GOT3 (cell line): ENCODE data around the gene MICAL2.

Source experiments
- DNase-seq: peaks from one replicate; lab custom pipeline; 2025; ENCODE audit warnings: mixed read lengths; lab: John Stamatoyannopoulos, UW

Gene MICAL2

DNA sequence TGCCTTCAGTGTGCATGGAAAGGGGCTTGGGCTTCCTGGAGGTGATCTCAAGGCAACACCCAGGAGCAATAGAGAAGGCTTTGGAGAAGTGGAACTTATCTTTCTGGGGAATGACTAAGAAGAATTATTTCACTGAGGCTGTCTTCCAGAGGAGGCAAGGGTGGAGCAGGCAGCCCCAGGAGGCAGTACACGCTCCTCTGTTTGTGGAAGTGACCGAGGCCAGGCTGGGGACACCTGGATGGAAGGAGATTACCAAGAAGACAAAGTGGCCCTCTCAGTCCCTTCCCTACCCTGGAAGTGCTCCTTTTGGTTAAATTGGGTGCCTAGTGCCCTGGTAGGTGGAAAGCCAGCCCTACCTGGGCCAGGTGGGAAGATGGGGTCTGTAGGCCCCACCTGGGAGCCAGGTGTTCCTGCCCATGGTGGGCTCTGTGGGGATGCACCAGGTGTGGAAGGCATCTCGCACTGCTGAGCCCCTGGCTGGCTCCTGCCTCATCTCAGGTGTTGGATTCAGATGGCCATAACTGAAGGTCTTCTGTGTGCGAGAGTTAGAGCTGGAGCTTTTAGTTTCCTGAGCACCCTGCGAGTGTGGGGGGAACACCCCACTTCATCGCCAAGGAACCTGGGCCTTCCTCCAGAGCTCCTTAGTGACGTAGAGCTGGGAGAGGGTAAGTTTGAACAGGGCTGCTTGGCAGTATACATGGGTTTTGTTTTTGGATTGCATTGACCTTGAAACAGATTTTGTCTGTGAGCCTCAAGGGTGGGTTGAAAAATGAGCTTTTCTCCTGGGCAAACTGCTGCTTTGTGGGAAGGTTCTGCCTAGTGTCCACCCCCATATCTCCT lies 46.1 kb downstream of the MICAL2 start:
- no peak for DNase-seq

DNA sequence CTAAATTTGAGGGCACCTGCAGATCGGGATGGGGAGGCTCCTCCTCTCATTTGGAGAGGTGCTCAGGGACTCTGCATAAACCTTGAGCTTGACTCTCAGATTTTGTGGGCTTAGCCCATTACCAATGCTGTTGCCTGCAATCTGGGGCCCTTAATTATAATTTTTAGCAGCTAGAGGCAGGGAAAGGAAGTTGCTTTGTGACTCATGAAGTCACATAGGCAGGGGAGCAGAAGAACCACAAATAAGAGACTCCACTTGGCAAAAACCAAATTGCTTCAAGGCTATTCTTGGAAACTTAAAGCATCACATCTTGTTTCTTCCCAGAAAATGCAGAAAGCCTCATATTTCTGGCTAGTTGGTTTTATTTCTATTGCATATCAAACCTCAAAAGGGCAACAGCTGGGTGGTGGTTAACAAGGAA lies 46.9 kb downstream of the MICAL2 start:
- no peak for DNase-seq

DNA sequence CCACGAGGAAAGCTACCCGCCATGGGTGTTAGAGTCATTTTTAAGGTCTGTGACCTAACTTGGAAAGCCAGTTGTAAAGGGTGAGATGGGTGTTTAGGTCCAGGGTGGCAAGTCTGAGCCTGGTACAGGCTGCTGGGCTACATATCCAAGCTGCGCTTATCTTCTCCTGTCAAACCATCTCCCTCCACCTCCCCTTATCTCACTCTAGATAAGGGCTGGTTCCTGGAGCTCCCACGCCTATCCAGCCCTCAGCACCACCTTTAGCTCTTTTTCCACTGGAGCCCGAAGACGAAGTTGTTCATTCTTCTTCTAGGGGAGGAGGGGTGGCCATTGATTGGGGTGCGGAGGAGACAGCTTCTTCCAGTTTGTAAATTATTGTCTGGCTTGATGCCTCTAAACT lies 48.5 kb downstream of the MICAL2 start:
- DNase-seq = no peak

DNA sequence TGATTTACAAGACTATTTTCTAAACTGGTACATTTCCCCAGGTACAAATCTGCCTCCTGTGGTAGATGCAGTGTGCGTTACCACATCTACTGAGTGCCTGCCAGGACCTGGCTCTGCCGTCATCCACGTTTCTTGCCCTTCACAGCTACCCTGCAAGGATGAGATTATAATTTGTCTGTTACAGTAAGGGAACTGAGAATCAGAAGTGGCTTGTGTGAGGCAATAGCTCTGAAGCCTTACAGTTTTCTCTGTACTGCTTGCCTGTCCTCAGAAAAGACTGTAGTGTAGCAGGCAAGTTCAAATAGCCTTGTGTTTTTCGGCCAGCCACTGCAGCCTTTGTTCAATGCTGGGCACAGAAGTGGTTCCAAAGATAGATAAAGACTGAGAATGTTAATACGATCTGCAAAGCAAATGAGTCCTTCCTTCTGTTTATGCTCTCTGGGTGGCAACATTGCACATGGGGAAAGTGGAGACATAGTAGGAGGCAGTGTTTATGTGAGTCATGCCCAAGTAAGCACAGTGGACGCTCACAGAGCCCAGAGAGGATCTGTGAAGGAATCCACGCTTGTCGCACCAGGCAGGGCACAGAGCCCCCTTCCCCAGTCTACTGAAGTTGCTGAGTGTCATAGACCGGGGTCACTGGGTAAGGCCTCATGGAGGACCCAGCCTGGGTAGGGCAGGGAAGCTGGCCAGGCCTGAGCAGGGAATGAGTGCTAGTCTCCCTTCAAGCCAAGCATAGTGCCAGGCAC lies 49.1 kb downstream of the MICAL2 start:
- DNase-seq = no peak

DNA sequence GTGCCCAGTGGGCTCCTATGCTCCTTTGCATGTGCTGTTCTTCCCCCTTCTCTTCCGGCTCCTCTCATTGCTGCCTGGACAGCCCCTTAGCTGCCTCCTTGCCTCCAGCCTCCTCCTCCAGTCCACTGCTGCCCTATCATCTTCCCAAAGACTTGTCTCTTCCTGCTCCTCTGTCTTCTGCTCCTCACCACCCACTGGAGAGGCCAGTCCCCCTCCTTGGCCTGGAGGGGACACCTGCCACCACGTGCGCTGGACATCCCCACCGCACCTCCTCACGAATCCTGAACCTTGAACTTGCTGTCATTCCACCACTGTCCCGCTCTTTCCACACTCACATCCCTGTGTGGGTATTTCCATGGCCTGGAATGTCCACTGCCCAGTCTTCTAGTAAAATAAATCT lies 49.8 kb downstream of the MICAL2 start:
- no peak for DNase-seq

DNA sequence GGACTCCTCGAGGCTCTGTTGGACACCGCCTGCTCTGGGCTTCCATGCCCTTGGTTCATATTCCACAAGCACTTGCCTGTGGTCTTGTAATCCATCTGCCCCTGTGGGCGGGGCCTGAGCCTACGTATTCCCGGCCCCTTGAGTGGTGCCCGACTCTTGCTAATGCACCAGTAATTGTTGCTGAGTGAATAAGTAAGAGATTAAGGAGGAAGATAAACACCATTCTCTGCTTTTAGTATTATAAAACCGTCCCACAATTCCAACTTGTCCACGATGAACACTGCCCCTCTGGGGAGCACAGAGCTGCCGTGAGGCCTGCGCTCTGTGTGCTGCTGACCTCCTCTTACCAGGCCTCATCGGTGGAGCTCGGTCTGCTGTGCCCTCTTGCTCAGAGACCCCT lies 50.3 kb downstream of the MICAL2 start:
- no peak for DNase-seq

DNA sequence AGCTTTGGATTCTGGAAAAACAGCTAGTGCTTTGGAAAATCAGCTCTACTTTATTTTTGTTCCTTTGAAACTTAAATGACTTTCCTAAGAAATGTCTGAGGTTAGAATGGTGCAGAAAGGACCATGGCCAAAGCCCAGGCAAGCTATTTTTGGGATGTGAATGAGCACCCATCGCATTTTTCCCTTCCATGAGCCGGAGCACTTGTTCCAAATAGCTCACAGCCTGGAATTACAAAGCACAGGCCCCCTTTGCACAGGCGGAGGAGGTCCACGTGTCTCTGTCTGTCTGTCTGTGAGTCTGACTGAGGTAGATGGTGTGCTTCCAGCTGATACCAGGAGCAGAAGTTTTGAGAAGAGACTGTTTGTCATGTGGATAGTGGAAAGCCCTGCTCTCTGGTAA lies 50.7 kb downstream of the MICAL2 start:
- DNase-seq = no peak

DNA sequence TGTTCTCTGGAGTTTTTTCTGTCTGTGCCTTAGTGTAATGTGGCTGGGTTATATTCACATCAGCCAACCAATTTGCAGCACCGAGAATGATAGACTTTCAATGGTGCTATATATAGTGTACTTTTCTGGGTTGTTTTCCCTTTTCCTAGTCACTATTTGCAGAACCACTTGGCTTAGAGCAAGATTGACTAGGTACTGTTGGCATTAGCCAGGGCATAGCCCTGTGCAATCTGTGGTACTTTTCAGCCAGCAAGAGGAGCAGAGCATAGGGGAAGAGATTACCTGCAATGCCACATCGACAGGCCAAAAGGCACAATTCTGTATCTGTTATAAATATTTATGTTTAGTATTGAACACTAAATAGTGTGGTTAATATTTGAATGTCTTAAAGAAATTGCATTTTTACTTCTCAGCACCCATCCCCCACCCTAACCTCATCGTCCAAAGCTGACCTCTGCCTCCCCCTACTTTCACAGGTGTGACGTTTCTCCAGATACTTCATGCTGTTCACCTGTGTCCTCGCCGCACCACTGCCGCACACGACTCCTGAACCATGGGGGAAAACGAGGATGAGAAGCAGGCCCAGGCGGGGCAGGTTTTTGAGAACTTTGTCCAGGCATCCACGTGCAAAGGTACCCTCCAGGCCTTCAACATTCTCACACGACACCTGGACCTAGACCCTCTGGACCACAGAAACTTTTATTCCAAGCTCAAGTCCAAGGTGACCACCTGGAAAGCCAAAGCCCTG lies 51.4 kb downstream of the MICAL2 start:
- DNase-seq = no peak

DNA sequence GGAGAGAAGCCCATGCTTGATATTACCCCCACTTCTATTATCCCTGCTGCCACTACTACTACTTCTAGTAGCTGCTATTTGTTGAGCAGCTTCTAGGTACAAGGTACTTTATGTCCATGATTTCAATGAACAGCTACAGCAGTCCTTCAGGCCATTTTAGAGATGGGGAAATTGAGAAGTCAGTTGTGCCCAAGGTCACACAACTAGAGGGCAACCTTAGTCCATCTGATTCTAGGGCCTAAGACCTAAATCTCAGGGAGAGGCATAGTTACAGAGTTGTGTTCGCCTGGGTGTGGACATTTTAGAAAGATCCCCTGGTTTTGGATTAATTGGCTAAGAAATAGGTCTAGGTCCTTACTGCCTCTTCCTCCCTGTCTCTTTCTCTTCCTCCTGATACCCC lies 52.3 kb downstream of the MICAL2 start:
- no peak for DNase-seq

DNA sequence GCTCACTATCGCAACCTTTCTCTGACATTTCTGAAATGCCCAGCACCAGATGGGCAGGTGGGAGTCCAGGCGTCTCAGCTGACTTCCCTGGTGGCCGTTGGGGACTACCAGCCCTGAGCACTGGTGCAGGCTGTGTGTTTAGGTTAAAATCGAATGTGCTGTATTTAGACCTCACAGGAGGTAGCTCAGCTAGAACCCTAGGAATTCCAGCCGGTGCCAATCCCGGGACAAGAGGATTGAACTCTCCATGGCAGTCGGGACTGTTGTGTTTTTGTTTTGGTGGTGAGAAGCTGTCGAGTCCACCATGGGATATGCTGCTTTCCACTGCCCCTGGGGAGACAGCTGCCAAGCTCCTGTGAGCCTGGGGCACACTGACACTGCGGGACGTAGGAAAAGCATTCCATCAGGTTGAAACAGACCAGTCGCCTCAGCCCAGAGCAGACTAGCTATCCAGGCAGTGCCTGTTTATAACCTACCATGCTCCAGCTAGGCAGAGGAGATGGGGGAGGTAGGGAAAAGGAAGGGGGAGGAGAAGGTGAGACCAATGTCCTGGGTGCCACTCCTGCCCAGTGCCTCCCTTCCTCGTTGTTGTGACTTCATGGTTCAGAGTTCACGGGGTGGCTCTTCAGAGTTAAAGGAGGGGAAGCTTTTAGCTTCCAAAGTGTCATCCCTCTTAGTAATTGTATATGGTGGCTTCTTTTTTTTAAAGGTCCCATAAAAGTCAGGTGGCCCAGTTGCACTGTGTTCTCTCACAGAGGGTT lies 53.0 kb downstream of the MICAL2 start:
- no peak for DNase-seq

DNA sequence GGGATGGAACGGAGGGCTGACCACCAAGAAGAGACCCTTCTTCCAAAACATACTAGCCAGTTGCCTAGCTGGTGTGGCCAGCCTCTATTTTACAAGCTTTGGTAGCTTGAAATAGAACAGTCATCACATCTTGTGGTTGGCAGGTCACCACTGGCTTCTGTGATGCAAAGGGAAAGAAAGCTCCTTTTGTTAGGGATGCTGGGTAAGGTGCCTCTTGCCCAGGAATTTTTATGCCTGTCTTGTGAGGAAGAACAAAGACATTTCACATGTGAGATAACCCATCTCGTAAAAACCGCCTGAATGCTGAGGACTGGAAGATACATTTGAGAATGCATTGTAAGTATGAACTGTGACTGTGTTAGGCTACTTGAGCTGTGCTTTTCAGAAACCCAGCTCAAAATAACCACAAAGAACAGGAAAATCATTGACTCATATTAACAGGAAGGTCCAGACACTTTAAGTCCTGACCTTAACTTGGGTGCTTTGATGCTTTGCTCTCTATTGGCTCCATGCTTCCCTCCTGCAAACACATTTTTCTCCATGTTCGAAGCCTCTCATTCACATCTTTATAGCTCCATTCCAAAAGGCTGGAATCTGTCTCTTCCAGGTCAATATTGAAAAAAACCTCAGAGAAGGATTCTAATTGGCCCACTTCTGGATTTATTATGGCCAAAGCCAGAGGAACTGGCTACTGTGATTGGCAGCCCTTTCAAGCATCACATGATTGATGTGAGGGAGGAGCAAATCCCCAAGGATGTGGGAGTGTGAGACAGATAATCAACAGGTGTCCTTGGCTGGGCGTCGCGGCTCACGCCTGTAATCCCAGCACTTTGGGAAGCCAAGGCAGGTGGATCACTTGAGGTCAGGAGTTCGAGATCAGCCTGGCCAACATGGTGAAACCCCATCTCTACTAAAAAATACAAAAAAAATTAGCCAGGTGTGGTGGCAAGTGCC lies 53.9 kb downstream of the MICAL2 start:
- DNase-seq = no peak

DNA sequence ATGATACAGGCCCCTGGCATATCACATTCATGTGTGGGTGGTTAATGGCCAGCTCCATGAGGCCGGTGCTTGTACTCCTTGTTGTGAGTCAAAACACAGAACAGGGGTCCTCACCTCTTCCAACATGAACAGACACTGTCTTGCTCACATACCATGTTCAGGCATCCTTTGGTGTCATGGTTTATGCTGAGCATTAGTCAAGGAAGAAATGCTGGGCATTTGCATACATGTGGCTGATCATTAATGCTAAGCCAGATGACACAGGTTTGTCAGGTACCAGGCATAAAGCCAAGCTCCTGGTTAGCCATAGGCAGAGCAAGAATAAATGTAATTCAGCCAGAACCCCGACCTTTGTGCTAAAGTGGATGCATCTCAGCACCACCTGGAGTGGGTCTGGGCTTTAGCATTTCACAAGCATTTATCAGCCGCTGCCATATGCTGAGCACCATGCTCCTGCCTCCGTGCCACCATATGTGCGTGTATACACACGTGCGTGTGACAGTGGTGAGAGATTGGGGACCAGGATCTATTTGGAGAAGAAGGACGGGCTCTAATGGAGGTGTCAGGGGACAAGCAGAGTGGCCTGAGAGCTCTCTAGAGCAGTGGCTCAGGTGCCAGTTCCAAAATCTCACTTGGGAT lies 55.0 kb downstream of the MICAL2 start:
- DNase-seq = no peak

DNA sequence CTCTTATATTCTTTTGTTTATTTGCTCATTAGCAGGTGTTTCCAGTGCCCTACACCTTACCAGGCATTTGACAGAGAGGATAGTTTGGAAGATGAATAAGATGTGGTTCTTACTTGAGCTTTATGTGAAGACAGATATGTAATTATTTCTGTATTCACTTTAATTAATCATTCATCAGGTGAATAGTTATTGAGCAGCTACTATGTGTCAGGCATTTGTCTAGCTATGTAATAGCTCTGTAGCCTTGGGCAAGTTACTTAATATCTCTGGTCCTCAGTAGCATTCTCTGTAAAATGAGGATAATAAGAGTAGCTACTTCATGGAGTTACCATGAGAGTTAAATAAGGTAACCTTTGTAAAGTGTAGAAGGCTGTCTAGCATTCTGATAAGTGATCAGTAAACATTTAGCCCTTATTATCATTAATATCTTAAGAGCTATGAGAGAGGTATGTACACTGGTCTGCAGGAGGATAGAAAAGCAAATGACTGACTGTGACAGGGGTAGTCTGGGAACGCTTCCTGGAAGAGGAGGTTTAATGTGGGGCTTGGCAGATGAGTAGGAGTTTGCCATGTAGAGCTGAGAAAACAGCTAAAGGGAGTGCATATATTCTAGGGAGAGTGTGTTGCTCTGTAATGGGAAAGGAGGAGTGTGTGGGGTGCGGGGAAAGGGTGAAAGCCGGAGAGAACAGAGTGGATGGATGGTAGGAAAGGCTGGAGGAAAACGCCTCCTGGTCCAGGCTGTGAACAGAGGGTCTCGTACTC lies 56.1 kb downstream of the MICAL2 start:
- DNase-seq = no peak

DNA sequence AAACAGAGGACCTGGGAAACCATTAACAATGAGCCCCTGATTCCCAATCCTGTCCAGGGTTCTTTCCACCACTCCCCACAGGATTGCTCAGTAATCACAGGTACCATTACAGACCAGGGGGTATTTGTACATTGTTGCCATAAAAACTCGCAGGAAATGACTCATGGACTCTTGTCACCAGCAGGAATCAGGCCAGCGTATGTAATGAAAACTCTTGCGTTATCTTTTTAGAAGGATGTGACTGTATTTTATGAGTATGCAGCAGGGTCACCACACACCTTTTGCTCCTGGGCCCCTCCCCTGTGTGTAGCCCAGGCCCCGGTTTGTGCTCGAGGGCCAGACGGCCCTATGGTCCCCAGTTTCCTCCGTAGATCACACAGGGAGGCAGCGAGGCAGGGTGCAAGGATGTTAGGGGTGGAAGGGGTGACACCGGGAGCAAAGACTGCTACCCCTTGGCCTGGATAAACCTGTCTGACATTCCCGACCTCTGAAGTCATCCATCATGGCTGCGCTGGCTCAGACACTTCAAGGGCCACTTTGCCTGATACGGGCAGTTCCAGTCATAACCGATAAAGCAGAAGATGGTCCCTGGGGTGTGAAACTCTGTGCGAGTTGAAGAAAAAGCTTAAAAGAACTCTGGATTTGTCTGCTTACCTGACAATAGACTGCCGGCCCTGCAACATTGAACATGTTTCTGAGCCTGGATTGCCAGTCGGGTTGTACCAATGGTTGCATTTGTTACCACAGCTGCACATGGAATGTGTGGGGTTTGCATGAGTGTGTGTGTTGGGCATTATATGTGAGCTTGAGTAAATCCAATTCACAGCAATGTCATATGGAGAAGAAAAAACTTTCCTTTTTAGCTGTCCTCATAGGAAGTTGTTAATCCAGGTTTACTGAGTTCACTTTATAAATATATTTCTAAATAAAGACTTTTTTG lies 56.9 kb downstream of the MICAL2 start:
- no peak for DNase-seq

DNA sequence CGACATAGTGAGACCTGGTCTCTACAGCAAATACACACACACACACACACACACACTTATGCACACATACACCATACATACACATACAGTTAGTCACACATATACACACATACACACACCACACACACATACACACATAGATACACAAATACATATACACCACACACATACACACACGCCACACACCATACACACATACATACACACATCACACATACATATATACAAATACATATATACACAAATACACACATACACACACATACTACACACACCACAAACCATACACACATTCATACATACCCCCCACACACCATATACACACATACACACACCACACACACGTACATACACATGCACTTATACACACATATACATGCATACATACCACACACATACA lies 57.7 kb downstream of the MICAL2 start:
- DNase-seq = no peak

DNA sequence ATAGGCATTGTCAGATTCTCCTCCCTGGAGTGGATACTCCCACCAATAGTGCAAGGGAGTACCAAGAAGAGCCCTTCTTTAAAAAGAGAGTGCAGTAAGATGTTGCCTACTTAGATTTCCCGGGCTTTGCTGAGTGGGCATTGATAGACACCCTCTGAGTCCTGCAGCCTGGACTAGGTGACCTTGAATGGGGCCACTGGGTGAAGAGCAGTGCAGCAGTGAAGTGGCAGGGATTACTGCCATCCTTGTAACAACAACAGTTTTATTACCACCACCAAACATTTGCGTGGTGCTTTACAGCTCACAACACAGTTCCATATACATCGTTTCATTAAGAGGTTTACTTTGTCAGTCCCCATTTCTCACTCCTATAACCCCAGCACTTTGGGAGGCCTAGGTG lies 59.4 kb downstream of the MICAL2 start:
- DNase-seq = no peak

DNA sequence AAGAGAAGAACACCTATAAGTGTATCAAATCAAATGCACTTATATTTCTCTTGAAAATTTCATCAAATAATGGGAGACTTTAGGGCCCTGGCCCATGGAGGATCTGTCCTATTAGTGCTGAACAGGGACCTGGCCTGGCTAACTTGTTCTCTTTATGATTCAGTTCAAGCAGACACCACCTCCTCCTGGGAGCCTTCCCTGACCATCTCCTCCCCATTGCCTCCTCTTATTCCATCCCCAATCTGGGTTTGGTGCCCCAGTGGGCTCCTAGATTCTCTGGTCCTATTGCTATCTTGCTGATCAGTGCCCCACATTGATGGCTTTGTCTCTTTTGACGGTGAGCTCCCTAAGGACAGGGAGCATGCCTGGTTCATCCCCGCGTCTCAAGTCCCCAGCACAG lies 60.1 kb downstream of the MICAL2 start:
- DNase-seq = no peak

DNA sequence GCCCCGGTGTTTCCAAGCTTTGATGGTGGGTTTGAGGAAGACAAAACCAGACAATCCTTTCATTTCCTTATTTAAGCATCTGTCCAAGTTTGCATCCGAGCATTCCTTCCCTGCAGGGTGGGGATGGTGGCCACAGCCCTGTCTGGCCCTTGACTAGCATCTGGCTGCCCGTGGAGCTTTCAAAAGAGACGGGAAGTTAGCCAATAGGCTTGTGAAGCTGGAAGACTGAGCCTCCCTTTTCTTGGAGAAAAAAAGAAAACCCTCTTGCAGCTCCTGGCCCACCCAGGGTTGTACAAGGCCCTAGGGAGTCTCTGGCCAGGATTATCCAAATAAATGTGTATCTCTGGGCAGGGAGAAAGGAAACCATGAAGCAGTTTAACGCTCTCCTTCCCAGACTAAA lies 60.6 kb downstream of the MICAL2 start:
- no peak for DNase-seq
